Effector memory CD8-positive, alpha-beta T cell (primary cell): Measurements from ENCODE around the gene LMAN2.
"Not testable (repeated sequence)": the region's sequence is repeated elsewhere in the genome, so short reads cannot be mapped to it uniquely, and the experiment has no call there.

Experiments used
- ATAC-seq: fragments of 150-1000 bp; cut with Tn5 transposase; replicated peaks from 2 replicates; pipeline ENCODE4 v1.10.0; 2021; ENCODE audit warnings: mild to moderate bottlenecking, moderate library complexity
- DNase-seq, 3 experiments: peaks; one replicate each; pipeline ENCODE4 v3.0.0; 2021
- H3K27ac Mint-ChIP-seq, 2 donors: one replicate each; pipeline ENCODE4 v1.8.0; 2022; ENCODE audit warnings: mild to moderate bottlenecking in 2 of 2, mixed read lengths in 2 of 2, moderate library complexity in 2 of 2
- H3K27me3 Mint-ChIP-seq, 2 donors: one replicate each; pipeline ENCODE4 v1.8.0; 2022; ENCODE audit warnings: mixed read lengths in 2 of 2
- H3K36me3 Mint-ChIP-seq: one replicate; pipeline ENCODE4 v1.8.0; 2022; ENCODE audit warnings: mild to moderate bottlenecking, moderate library complexity, mixed read lengths; ENCODE audit not compliant: insufficient read depth
- H3K4me1 Mint-ChIP-seq, 2 donors: one replicate each; pipeline ENCODE4 v1.8.0; 2022; ENCODE audit warnings: low read depth in 2 of 2, mixed read lengths in 2 of 2
- H3K4me3 Mint-ChIP-seq, 2 donors: one replicate each; pipeline ENCODE4 v1.8.0; 2022; ENCODE audit warnings: mild to moderate bottlenecking in 2 of 2, mixed read lengths in 2 of 2, moderate library complexity in 2 of 2
- H3K9me3 Mint-ChIP-seq, 2 donors: one replicate each; pipeline ENCODE4 v1.8.0; 2022; ENCODE audit warnings: mixed read lengths in 2 of 2

The LMAN2 gene

GRCh38 chr5:177387405-177387804 lies 35.9 kb upstream of the LMAN2 start:
- Mint-ChIP-seq H3K27ac (peak overlapping the region in 1 of 2 donors; percentile 60), H3K27me3 (no peaks in the 10 kb centered on the region), H3K4me3 (peak overlapping the region in 1 of 2 donors; percentile 6), H3K9me3 (no peaks in the 10 kb centered on the region), H3K4me1 (peaks cover 39 to 44% of the 10 kb centered on the region in 2 donors), H3K36me3 (no peaks in the 10 kb centered on the region)
- ATAC-seq (no peak), DNase-seq (no peak)

DNA sequence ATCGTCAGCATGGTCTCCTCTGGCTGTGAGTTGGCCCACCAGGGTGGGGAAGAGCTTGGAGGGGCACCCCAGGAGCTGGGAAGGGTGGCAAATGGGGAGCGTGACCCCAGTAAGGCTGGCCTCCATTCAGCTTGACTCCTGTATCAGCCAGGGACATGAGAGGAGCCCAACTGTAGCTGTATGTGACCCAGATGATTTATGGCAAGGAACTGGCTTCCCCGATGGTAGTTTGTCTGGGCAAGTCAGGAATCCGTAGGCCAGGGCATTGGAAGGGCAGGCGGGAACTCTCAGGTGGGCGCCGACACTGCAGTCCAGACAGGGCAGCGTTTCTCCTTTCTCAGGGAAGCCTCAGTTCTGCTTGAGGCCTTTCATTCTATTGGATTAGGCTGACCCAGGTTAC lies 35.1 kb upstream of the LMAN2 start:
- Mint-ChIP-seq H3K36me3 (no peaks in the 10 kb centered on the region), H3K27me3 (no peaks in the 10 kb centered on the region), H3K4me1 (peaks cover 39 to 43% of the 10 kb centered on the region in 2 donors), H3K9me3 (no peaks in the 10 kb centered on the region), H3K27ac (peak overlapping the region in 1 of 2 donors; percentile 24), H3K4me3 (no peak overlapping the region)
- DNase-seq (no peak), ATAC-seq (no peak)

GRCh38 chr5:177385720-177386119 lies 34.3 kb upstream of the LMAN2 start:
- no peaks in the 10 kb centered on the region for H3K27me3 Mint-ChIP-seq
- H3K36me3 Mint-ChIP-seq: no peaks in the 10 kb centered on the region
- peaks cover 33 to 39% of the 10 kb centered on the region in 2 donors for H3K4me1 Mint-ChIP-seq
- H3K9me3 Mint-ChIP-seq: no peaks in the 10 kb centered on the region
- peak overlapping the region in 1 of 2 donors; percentile 84 for H3K27ac Mint-ChIP-seq
- ATAC-seq: no peak
- H3K4me3 Mint-ChIP-seq: peak overlapping the region; percentile 50 to 51
- DNase-seq: no peak

- peaks cover 28 to 30% of the 10 kb centered on the region in 2 donors for H3K4me1 Mint-ChIP-seq
- H3K27ac Mint-ChIP-seq: peak within 1 kb of the TSS in 1 of 2 donors; percentile 84
- H3K27me3 Mint-ChIP-seq: no peaks in the 10 kb centered on the region
Measured at GRCh38 chr5:177384134-177384533, 32.7 kb upstream of the LMAN2 start, which contains the start of gene SLC34A1. SLC34A1 (plus strand) TSS chr5:177384434; CDS start chr5:177385742, 1,308 bp downstream.

DNA sequence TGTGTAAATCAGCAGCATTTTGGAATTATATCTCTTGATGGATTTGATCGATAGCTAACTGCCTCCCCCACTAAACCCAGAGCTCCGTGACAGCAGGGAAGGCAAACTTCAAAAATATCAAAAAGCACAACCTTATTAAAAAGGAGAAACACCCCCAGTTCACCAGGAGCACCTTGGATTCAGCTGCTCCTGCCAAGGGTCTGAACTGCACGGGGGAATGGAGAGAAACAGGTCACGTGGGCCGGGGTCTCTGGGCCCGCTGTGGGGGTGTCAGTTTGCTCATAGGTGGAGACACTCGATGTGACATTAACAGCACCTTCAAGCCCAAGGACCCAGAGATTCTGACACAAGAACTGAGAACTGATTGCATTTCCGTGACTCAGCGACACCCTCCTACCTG lies 31.7 kb upstream of the LMAN2 start:
- Mint-ChIP-seq H3K27ac (no peak overlapping the region), H3K27me3 (no peaks in the 10 kb centered on the region), H3K4me3 (no peak overlapping the region), H3K4me1 (peaks cover 19 to 24% of the 10 kb centered on the region in 2 donors), H3K9me3 (no peaks in the 10 kb centered on the region), H3K36me3 (peaks cover 4% of the 10 kb centered on the region)
- DNase-seq: no peak
- ATAC-seq: no peak

More at GRCh38 chr5:177384134-177384533, 32.7 kb upstream of the LMAN2 start, which contains the start of gene SLC34A1:
- DNase-seq (no peak), ATAC-seq (no peak)
- Mint-ChIP-seq H3K9me3 (no peaks in the 10 kb centered on the region), H3K36me3 (peaks cover 4% of the 10 kb centered on the region), H3K4me3 (peak within 1 kb of the TSS; percentile 50 to 51)

DNA sequence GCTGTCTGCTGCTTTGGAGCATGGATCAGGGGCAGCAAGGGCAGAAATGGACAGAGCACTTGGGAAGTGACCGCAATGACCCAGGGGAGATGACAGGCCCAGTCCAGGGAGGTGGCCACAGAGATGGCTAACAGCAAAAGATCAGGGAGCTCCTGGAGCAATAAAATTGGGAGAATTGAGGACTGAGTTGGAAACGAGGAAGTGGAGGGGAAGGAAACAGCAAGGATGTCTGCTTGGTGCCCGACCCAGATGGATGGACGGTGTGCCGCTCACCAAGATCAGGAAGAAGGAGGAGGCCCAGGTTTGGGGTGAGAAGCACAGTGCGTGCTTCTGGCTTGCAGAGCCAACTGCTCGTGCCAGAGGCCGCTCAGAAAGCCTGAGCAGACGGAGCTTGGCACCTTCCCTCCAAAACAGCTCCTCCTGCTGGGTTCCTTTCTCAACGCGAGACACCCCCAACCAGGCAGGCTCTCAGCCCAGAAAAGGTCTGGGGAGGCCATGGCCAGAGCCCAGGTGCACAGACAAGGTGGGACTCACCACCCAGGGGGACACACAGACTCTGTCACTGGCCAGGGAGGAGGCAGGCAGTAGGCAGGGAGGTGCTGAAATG lies 31.1 kb upstream of the LMAN2 start:
- ATAC-seq (no peak), DNase-seq (no peak)
- Mint-ChIP-seq H3K4me3 (no peak overlapping the region), H3K27me3 (no peaks in the 10 kb centered on the region), H3K9me3 (no peaks in the 10 kb centered on the region), H3K36me3 (peaks cover 4% of the 10 kb centered on the region), H3K4me1 (peaks cover 16 to 20% of the 10 kb centered on the region in 2 donors), H3K27ac (no peak overlapping the region)

GRCh38 chr5:177380805-177381126 lies 29.3 kb upstream of the LMAN2 start:
- H3K27ac Mint-ChIP-seq: peak overlapping the region in 1 of 2 donors; percentile 38
- peaks cover 4% of the 10 kb centered on the region for H3K36me3 Mint-ChIP-seq
- DNase-seq (no peak), ATAC-seq (no peak)
- H3K4me3 Mint-ChIP-seq: no peak overlapping the region
- no peaks in the 10 kb centered on the region for H3K27me3 Mint-ChIP-seq
- H3K4me1 Mint-ChIP-seq: peaks cover 16 to 20% of the 10 kb centered on the region in 2 donors
- no peaks in the 10 kb centered on the region for H3K9me3 Mint-ChIP-seq

DNA sequence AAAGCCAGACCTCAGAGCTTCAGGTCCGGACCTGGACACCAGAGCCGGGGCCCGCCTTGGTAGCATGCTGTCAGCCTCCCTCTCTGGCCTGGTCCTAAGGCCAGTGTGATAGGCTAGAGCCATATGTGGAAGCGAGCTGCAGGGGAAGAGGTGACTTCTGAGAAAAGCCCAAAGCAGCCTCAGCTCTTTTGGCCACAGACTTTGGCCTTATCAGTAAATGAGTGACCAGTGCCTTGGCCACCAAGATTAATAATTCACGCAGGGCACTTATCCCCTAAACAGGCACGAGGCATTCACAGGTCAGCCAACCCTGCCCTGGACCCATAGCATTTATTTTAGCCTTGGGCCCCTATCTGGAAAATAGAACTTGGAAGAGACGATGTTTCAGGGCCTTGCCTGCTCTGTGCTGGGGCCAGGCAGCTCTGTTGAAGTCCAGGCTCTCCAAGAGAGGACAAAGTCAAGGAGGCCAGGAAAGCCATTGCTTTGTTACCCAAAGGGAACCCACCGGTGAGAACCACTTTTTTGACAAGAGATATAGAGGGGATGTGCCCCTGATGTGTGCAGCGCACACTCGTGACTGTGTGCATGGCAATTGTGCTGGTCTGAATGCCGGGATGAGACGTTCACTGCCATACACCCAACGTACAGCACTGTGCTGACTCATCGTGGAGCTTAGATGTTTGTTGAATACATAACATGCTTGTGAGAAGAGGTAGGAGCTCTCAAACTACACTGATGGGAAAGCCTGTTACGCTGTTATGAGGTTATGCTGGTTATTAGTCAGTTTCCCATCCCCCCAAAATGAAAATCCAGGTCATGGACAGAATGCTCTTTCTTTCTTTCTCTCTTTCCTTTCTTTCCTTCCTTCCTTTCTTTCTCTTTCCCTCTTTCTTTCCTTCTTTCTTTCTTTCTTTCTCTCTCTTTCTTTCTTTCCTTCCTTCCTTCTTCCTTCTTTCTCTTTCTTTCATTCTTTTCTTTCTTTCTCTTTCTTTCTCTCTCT lies 27.7 kb upstream of the LMAN2 start:
- peaks cover 11 to 21% of the 10 kb centered on the region in 2 donors for H3K4me1 Mint-ChIP-seq
- DNase-seq (no peak), ATAC-seq (peak; percentile 54)
- H3K4me3 Mint-ChIP-seq: peak overlapping the region in 1 of 2 donors; percentile 8
- H3K36me3 Mint-ChIP-seq: peaks cover 9% of the 10 kb centered on the region
- H3K9me3 Mint-ChIP-seq: no peaks in the 10 kb centered on the region
- peak overlapping the region; percentile 19 to 52 for H3K27ac Mint-ChIP-seq
- H3K27me3 Mint-ChIP-seq: no peaks in the 10 kb centered on the region

- no peak for DNase-seq
Measured at GRCh38 chr5:177377851-177378776, 26.6 kb upstream of the LMAN2 start.

DNA sequence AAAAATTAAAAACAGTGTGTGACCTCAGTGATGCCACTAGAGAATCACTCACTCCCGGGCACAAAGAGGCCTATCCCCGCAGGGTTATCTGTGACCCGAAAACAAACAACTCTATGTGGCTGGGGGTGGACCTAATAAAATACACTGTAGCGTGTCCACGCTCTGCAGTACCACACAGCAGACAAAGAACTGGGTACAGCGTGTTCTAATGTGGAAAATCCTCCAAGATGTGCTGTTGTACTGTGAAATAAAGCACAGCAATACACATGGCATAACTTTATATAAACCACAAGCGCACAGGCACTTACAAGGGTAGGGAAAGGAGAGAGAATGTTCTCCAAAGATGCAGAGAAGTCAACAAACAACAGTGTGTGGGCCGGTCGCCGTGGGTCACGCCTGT lies 24.6 kb upstream of the LMAN2 start:
- H3K4me1 Mint-ChIP-seq: peaks cover 33 to 39% of the 10 kb centered on the region in 2 donors
- no peaks in the 10 kb centered on the region for H3K27me3 Mint-ChIP-seq
- no peaks in the 10 kb centered on the region for H3K9me3 Mint-ChIP-seq
- ATAC-seq (no peak), DNase-seq (no peak)
- no peak overlapping the region for H3K4me3 Mint-ChIP-seq
- peaks cover 28% of the 10 kb centered on the region for H3K36me3 Mint-ChIP-seq
- peak overlapping the region; percentile 41 to 78 for H3K27ac Mint-ChIP-seq

More at GRCh38 chr5:177377851-177378776, 26.6 kb upstream of the LMAN2 start:
- H3K27ac Mint-ChIP-seq: no peak overlapping the region
- H3K36me3 Mint-ChIP-seq: peaks cover 12% of the 10 kb centered on the region
- ATAC-seq: no peak
- H3K4me1 Mint-ChIP-seq: peaks cover 13 to 25% of the 10 kb centered on the region in 2 donors
- H3K9me3 Mint-ChIP-seq: no peaks in the 10 kb centered on the region
- H3K27me3 Mint-ChIP-seq: no peaks in the 10 kb centered on the region
- no peak overlapping the region for H3K4me3 Mint-ChIP-seq

DNA sequence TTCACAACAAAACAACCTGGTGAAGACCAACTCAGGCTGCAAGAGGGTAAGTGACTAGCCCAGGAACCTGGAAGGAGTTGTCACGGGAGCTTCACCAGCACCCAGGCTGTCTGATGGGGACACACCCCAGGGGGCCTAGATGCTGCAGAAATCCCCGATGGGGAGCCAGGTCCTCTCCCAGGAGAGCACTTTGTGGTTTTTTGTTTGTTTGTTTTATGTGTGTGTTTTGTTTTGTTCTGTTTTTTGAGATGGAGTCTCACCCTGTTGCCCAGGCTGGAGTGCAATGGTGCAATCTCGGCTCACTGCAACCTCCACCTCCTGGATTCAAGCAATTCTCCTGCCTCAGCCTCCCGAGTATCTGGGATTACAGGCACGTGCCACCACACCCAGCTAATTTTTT lies 24.0 kb upstream of the LMAN2 start:
- Mint-ChIP-seq H3K27ac (peak overlapping the region; percentile 78 to 91), H3K36me3 (peaks cover 28% of the 10 kb centered on the region), H3K4me1 (peaks cover 33 to 39% of the 10 kb centered on the region in 2 donors)
- not testable (repeated sequence) for ATAC-seq, H3K9me3 Mint-ChIP-seq, DNase-seq, H3K27me3 Mint-ChIP-seq, H3K4me3 Mint-ChIP-seq

DNA sequence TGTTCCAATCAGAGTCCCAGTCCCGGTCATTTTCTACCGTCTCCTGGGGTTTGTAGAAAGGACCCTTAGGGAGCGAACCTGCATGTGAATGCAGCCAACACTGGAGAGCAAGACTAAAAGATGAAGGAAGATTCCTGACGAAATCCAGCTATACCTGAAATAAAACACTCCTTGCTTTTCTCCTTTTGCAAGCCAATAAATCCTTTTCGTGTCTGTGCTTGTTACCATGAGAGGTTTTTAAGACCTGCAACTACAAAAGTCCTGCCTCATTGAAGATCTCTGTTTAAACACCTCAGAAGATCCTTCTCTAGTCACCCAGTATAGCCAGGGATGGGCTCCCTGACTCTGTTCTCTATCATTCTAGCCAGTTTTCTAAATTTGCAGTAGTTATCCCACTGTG lies 22.7 kb upstream of the LMAN2 start:
- ATAC-seq: no peak
- Mint-ChIP-seq H3K4me1 (peaks cover 28 to 39% of the 10 kb centered on the region in 2 donors), H3K27me3 (no peaks in the 10 kb centered on the region), H3K36me3 (peaks cover 28% of the 10 kb centered on the region), H3K9me3 (no peaks in the 10 kb centered on the region), H3K4me3 (peak overlapping the region in 1 of 2 donors; percentile 81), H3K27ac (peak overlapping the region; percentile 78 to 91)
- DNase-seq: no peak

DNA sequence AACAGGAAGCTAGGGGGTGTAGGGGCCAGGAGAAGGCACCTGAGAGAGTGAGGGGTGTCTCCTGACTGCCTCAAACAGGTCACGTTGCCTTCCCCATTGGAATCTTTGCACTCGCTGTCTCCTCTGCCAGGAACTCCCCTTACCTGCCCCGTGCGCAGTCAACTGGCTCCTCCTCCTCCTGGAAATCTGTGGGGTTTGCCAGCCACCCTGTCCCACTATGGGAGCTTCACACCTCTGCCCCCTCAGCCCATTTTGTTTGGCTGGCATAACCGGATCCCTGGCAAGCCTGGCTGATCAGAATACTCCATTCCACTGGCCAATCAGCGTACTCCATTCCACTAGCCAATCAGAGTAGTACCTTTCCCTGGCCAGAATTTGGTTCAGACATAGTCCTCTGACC lies 22.3 kb upstream of the LMAN2 start:
- ATAC-seq (no peak), DNase-seq (no peak)
- H3K27me3 Mint-ChIP-seq: no peaks in the 10 kb centered on the region
- peaks cover 30 to 40% of the 10 kb centered on the region in 2 donors for H3K4me1 Mint-ChIP-seq
- H3K27ac Mint-ChIP-seq: peak overlapping the region; percentile 78 to 91
- peak overlapping the region in 1 of 2 donors; percentile 81 for H3K4me3 Mint-ChIP-seq
- H3K36me3 Mint-ChIP-seq: peaks cover 32% of the 10 kb centered on the region
- no peaks in the 10 kb centered on the region for H3K9me3 Mint-ChIP-seq
